Fibroblast of lung (primary cell): ENCODE measurements around the gene ADGRB3. TPM values are rescaled to one million over a fixed set of nuclear protein-coding genes. Genes with fewer than 3 reads are reported as not detected.
"Not testable (repeated sequence)": the region's sequence is repeated elsewhere in the genome, so short reads cannot be mapped to it uniquely, and the experiment has no call there.

ENCODE experiments used
- DNase-seq, 2 donors: peaks; one replicate each; pipeline versions ENCODE4 v3.0.0 to v3.0.0-alpha.2; 2010; ENCODE audit warnings: low read depth in 2 of 2
- H2AFZ ChIP-seq: 2 replicates; pipeline ENCODE4 v1.5.1; 2012; ENCODE audit warnings: low read length, control low read depth, inconsistent platforms
- H3K27ac ChIP-seq: 2 replicates; pipeline ENCODE4 v1.5.1; 2011; ENCODE audit warnings: low read length, control low read depth; ENCODE audit not compliant: insufficient read depth
- H3K27me3 ChIP-seq: 2 replicates; pipeline ENCODE4 v1.5.1; 2011; ENCODE audit warnings: mild to moderate bottlenecking, low read length; ENCODE audit not compliant: control insufficient read depth, insufficient read depth
- H3K36me3 ChIP-seq: 2 replicates; pipeline ENCODE4 v1.5.1; 2011; ENCODE audit warnings: low read length; ENCODE audit not compliant: control insufficient read depth, insufficient read depth
- H3K4me1 ChIP-seq: 2 replicates; pipeline ENCODE4 v1.5.1; 2011; ENCODE audit warnings: low read length; ENCODE audit not compliant: control insufficient read depth, insufficient read depth; ENCODE audit errors: extremely low read depth
- H3K4me2 ChIP-seq: 2 replicates; pipeline ENCODE4 v1.5.1; 2011; ENCODE audit warnings: low read length, control low read depth; ENCODE audit not compliant: insufficient read depth; ENCODE audit errors: extremely low read depth
- H3K4me3 ChIP-seq, 4 experiments: fragments of 200-600 bp in 1 of 4; sonication (generic) in 1 of 4; replicated peaks in 1 of 4; 2 replicates each; pipeline ENCODE4 v1.5.1; 2011 to 2016; ENCODE audit warnings: low read length in 4 of 4, low read depth in 3 of 4, mild to moderate bottlenecking in 3 of 4, control low read depth in 2 of 4, inconsistent platforms in 1 of 4, mixed read lengths in 1 of 4; ENCODE audit not compliant: insufficient read depth in 1 of 4; ENCODE audit errors: control extremely low read depth in 1 of 4
- H3K79me2 ChIP-seq: 2 replicates; pipeline ENCODE4 v1.5.1; 2012; ENCODE audit warnings: mild to moderate bottlenecking, low read length, inconsistent platforms; ENCODE audit not compliant: control insufficient read depth, insufficient read depth
- H3K9ac ChIP-seq: 2 replicates; pipeline ENCODE4 v1.5.1; 2011; ENCODE audit warnings: mild to moderate bottlenecking, low read length, control low read depth; ENCODE audit not compliant: insufficient read depth
- H3K9me3 ChIP-seq: 2 replicates; pipeline ENCODE4 v1.5.1; 2012; ENCODE audit warnings: low read depth, low read length; ENCODE audit not compliant: control insufficient read depth, insufficient read depth
- H4K20me1 ChIP-seq: 2 replicates; pipeline ENCODE4 v1.5.1; 2011; ENCODE audit warnings: low read length; ENCODE audit not compliant: control insufficient read depth, insufficient read depth; ENCODE audit errors: extremely low read depth
- EZH2 ChIP-seq: IDR thresholded peaks from 2 replicates; pipeline ENCODE4 v1.5.1; 2012; ENCODE audit warnings: low read length, control low read depth, mild to moderate bottlenecking; ENCODE audit errors: missing control alignments
- polyA plus RNA-seq, 2 donors: library from polyadenylated mRNA; depleted of rRNA in 1 of 2; stranded (reverse) in 1 of 2; unstranded in 1 of 2; fragments of >200 nt; gene quantifications; 2 replicates each; pipeline ENCODE4 v1.2.1, GENCODE V29; 2011 to 2012; ENCODE audit warnings: missing spikeins in 1 of 2
- total RNA-seq: library from RNA; depleted of rRNA; stranded (reverse); fragments of >200 nt; gene quantifications from 2 replicates; pipeline ENCODE4 v1.2.1, GENCODE V29; 2014
- TF ChIP-seq, protein P1 (sequence below), 2 donors: IDR thresholded peaks in 1 of 2; conservative IDR thresholded peaks in 1 of 2; 1 replicate in 1 of 2; 2 replicates in 1 of 2; pipeline ENCODE4 v1.5.1; 2011 to 2012; ENCODE audit warnings: low read length in 2 of 2, control low read depth in 1 of 2, inconsistent platforms in 1 of 2, low read depth in 1 of 2, mild to moderate bottlenecking in 1 of 2

ADGRB3 gene
- total and polyA plus RNA-seq, 2 donors (not counting 1 experiment from before 2014, with no cell fraction given) = 0.33 TPM; not detected in 1

DNA sequence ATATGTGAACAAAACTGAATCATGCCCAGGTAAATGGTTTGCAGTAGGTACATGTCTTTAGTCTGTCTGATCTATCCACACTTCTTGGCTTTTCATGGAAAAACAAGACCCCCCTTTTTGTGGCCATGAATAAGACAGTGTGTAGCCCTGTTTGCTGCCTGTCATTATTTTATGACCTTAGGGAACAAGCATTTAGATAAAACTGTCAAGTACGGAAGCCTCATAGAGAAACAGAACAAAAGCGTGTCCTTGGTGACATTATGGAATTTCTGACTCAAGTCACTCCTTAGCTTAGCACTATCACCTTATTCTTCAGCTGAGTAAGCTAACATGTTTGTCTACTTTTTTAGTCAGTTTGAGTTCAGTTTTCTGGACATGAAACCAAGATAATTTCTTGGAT lies 476.2 kb downstream of the ADGRB3 start:
- H3K4me1 ChIP-seq = no peaks in the 10 kb centered on the region

DNA sequence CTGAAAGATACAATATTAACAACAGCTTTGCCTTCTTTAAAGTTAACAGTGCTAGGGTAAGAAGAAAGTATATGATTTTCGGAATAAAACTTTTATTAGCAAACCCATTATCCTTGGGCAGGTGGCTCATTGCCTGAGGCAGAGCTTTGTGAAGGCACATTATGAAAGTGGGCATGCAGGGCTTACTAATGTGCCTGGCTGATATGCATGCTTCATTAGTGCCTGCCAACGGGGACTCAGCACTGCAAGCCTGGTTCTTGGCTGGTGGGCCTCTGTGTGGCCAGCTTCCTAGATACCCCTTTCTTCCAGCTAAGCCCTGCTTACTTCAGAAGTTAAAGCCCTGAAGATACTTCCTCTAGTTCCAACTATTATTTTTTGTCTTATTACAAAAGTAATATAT lies 481.6 kb downstream of the ADGRB3 start:
- TF ChIP-seq, protein P1, sequence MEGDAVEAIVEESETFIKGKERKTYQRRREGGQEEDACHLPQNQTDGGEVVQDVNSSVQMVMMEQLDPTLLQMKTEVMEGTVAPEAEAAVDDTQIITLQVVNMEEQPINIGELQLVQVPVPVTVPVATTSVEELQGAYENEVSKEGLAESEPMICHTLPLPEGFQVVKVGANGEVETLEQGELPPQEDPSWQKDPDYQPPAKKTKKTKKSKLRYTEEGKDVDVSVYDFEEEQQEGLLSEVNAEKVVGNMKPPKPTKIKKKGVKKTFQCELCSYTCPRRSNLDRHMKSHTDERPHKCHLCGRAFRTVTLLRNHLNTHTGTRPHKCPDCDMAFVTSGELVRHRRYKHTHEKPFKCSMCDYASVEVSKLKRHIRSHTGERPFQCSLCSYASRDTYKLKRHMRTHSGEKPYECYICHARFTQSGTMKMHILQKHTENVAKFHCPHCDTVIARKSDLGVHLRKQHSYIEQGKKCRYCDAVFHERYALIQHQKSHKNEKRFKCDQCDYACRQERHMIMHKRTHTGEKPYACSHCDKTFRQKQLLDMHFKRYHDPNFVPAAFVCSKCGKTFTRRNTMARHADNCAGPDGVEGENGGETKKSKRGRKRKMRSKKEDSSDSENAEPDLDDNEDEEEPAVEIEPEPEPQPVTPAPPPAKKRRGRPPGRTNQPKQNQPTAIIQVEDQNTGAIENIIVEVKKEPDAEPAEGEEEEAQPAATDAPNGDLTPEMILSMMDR (conservative IDR thresholded peaks at IDR 0.05 in 1 of 2, IDR thresholded peaks at IDR 0.05 in 1 of 2; ENCODE audit: low read depth in 1 of 2, low read length in 2 of 2) = no peak
- TF ChIP-seq EZH2 = no peak

More for the DNA sequence above, 476.2 kb downstream of the ADGRB3 start:
- no peak overlapping the region for H3K9ac ChIP-seq
- no peaks in the 10 kb centered on the region for H3K27me3 ChIP-seq
- H4K20me1 ChIP-seq = no peaks in the 10 kb centered on the region
- no peak overlapping the region for H3K4me2 ChIP-seq
- no peak overlapping the region for H2AFZ ChIP-seq
- H3K9me3 ChIP-seq = no peaks in the 10 kb centered on the region
- no peak overlapping the region for H3K4me3 ChIP-seq
- no peak for TF ChIP-seq EZH2
- TF ChIP-seq, protein P1 (conservative IDR thresholded peaks at IDR 0.05 in 1 of 2, IDR thresholded peaks at IDR 0.05 in 1 of 2; ENCODE audit: low read depth in 1 of 2, low read length in 2 of 2) = no peak
- no peak overlapping the region for H3K27ac ChIP-seq
- DNase-seq = no peak
- H3K36me3 ChIP-seq = no peaks in the 10 kb centered on the region
- no peaks in the 10 kb centered on the region for H3K79me2 ChIP-seq

DNA sequence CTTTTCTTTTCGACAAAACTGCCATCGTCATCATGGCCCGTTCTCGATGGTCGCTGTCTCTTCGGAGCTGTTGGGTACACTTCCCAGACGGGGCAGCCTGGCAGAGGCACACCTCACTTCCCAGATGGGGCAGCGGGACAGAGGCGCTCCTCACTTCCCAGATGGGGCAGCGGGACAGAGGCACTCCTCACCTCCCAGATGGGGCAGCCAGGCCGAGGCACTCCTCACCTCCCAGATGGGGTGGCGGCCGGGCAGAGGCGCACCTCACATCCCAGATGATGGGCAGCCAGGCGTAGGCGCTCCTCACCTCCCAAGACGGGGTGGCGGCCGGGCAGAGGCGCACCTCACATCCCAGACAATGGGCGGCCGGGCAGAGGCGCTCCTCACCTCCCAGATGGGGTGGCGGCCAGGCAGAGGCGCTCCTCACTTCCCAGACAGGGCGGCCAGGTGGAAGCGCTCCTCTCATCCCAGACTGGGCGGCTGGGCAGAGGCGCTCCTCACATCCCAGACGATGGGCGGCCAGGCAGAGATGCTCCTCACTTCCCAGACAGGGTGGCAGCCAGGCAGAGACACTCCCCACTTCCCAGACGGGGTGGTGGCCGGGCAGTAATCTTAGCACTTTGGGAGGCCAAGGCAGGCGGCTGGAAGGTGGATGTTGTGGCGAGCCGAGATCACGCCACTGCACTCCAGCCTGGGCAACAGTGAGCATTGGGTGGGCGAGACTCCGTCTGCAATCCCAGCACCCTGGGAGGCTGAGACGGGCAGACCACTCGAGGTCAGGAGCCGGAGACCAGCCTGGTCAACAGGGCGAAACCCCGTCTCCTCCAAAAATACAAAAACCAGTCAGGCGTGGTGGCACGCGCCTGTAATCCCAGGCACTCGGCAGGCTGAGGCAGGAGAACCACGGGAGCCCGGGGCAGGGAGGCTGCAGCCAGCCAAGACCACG lies 486.7 kb downstream of the ADGRB3 start:
- H2AFZ ChIP-seq, H3K4me2 ChIP-seq, H3K9ac ChIP-seq, H3K4me3 ChIP-seq, H3K36me3 ChIP-seq, H3K4me1 ChIP-seq, H3K9me3 ChIP-seq, DNase-seq, H3K27ac ChIP-seq, H3K79me2 ChIP-seq, H3K27me3 ChIP-seq, H4K20me1 ChIP-seq: not testable (repeated sequence)

More for the DNA sequence above, 481.6 kb downstream of the ADGRB3 start:
- Histone ChIP-seq H3K79me2 (no peaks in the 10 kb centered on the region), H3K9me3 (no peaks in the 10 kb centered on the region), H3K36me3 (no peaks in the 10 kb centered on the region), H3K4me1 (no peaks in the 10 kb centered on the region), H3K27ac (no peak overlapping the region), H3K4me3 (no peak overlapping the region), H3K27me3 (no peaks in the 10 kb centered on the region), H4K20me1 (no peaks in the 10 kb centered on the region), H3K9ac (no peak overlapping the region), H3K4me2 (no peak overlapping the region), H2AFZ (no peak overlapping the region)
- no peak for DNase-seq
